ENCODE results near the gene TKT.

GRCh38 chr3:53259427-53260259 lies 3.8 kb upstream of the TKT start:
- TF ChIP-seq CTCF (IDR thresholded peaks at IDR 0.05 in 4 of 5, conservative IDR thresholded peaks at IDR 0.05 in 1 of 5): no peak
- no peak for TF ChIP-seq POLR2A (IDR thresholded peaks at IDR 0.05)
